ENCODE measurements around the gene GOLGA2. TPM values are rescaled to one million over a fixed set of nuclear protein-coding genes. Genes with fewer than 3 reads are reported as not detected.

GOLGA2 gene
- total and polyA plus RNA-seq, 2 donors (not counting 1 experiment from before 2014, with no cell fraction given): 118 to 126 TPM

DNA sequence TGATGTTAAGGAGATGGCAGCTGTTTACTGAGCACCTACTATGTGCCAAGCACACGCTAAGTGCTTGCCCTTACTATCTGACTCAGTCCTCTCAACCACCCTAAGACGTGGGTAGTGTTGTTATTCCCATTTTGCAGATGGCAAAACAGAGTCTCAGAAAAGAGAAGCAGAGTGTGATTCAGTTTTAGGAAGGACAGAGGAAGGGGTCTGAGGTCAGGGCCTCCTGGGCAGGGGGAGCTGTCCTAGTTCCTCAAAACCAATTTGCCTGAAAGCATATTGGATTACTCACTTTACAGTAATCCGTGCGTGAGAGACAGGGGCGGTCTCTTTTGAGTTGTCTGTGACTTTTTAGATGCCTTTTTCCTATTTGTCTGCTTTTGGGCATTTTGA, 49.4 kb downstream of the GOLGA2 start:
- Histone ChIP-seq H3K4me3 (replicated peaks in 1 of 4; ENCODE audit: control extremely low read depth in 1 of 4, insufficient read depth in 1 of 4, low read depth in 3 of 4, low read length in 4 of 4) (no peak overlapping the region), H4K20me1 (ENCODE audit: control insufficient read depth, extremely low read depth, insufficient read depth, low read length) (no peaks in the 10 kb centered on the region), H3K27ac (ENCODE audit: insufficient read depth, low read length) (no peak overlapping the region), H3K9ac (ENCODE audit: insufficient read depth, low read length) (no peak overlapping the region), H3K36me3 (ENCODE audit: control insufficient read depth, insufficient read depth, low read length) (no peaks in the 10 kb centered on the region), H3K27me3 (ENCODE audit: control insufficient read depth, insufficient read depth, low read length) (no peaks in the 10 kb centered on the region), H3K9me3 (ENCODE audit: control insufficient read depth, insufficient read depth, low read depth, low read length) (no peaks in the 10 kb centered on the region), H2AFZ (ENCODE audit: low read length) (no peak overlapping the region), H3K4me1 (ENCODE audit: control insufficient read depth, extremely low read depth, insufficient read depth, low read length) (no peaks in the 10 kb centered on the region), H3K4me2 (ENCODE audit: extremely low read depth, insufficient read depth, low read length) (no peak overlapping the region), H3K79me2 (ENCODE audit: control insufficient read depth, insufficient read depth, low read length) (no peaks in the 10 kb centered on the region)
- TF ChIP-seq, protein P1, sequence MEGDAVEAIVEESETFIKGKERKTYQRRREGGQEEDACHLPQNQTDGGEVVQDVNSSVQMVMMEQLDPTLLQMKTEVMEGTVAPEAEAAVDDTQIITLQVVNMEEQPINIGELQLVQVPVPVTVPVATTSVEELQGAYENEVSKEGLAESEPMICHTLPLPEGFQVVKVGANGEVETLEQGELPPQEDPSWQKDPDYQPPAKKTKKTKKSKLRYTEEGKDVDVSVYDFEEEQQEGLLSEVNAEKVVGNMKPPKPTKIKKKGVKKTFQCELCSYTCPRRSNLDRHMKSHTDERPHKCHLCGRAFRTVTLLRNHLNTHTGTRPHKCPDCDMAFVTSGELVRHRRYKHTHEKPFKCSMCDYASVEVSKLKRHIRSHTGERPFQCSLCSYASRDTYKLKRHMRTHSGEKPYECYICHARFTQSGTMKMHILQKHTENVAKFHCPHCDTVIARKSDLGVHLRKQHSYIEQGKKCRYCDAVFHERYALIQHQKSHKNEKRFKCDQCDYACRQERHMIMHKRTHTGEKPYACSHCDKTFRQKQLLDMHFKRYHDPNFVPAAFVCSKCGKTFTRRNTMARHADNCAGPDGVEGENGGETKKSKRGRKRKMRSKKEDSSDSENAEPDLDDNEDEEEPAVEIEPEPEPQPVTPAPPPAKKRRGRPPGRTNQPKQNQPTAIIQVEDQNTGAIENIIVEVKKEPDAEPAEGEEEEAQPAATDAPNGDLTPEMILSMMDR (conservative IDR thresholded peaks at IDR 0.05 in 1 of 2, IDR thresholded peaks at IDR 0.05 in 1 of 2; ENCODE audit: low read depth in 1 of 2, low read length in 2 of 2): no peak
- no peak for TF ChIP-seq EZH2 (IDR thresholded peaks at IDR 0.05; ENCODE audit: low read length, missing control alignments)
- no peak for DNase-seq (ENCODE audit: low read depth in 2 of 2)

DNA sequence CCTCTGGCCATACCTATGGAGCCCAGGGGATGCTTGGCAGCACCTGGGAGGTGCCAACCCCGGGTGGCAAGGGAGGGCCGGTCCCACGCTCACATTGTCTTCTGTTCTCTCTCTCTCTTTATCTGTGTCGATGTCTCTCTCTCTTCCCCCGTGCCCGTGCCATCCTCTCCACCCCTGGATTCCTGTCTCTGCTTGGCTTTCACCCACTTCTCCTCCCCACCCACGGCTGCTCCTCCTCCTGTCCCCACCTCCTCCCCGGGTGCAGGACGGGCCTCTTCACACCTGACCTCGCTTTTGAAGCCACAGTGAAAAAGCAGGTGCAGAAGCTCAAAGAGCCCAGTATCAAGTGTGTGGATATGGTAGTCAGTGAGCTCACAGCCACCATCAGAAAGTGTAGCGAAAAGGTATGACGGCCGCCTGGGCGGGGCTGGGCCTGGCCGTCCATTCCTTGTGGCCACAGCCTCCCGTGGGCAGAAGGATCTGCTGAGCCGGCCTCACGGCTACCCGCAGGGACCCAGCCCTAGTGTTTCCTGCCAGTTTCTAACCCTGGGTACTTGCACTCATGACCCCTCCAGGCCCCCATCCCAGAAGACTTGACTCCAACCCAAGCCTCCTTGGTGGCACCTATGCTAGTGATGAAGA, 49.9 kb downstream of the GOLGA2 start:
- Histone ChIP-seq H3K27me3 (ENCODE audit: control insufficient read depth, insufficient read depth, low read length) (no peaks in the 10 kb centered on the region), H3K36me3 (ENCODE audit: control insufficient read depth, insufficient read depth, low read length) (no peaks in the 10 kb centered on the region), H4K20me1 (ENCODE audit: control insufficient read depth, extremely low read depth, insufficient read depth, low read length) (no peaks in the 10 kb centered on the region), H2AFZ (ENCODE audit: low read length) (no peak overlapping the region), H3K9me3 (ENCODE audit: control insufficient read depth, insufficient read depth, low read depth, low read length) (no peaks in the 10 kb centered on the region), H3K4me3 (replicated peaks in 1 of 4; ENCODE audit: control extremely low read depth in 1 of 4, insufficient read depth in 1 of 4, low read depth in 3 of 4, low read length in 4 of 4) (no peak overlapping the region), H3K9ac (ENCODE audit: insufficient read depth, low read length) (no peak overlapping the region), H3K27ac (ENCODE audit: insufficient read depth, low read length) (no peak overlapping the region), H3K4me2 (ENCODE audit: extremely low read depth, insufficient read depth, low read length) (no peak overlapping the region), H3K4me1 (ENCODE audit: control insufficient read depth, extremely low read depth, insufficient read depth, low read length) (no peaks in the 10 kb centered on the region), H3K79me2 (ENCODE audit: control insufficient read depth, insufficient read depth, low read length) (no peaks in the 10 kb centered on the region)
- DNase-seq (ENCODE audit: low read depth in 2 of 2): no peak
- TF ChIP-seq EZH2 (IDR thresholded peaks at IDR 0.05; ENCODE audit: low read length, missing control alignments): no peak
- TF ChIP-seq, protein P1 (conservative IDR thresholded peaks at IDR 0.05 in 1 of 2, IDR thresholded peaks at IDR 0.05 in 1 of 2; ENCODE audit: low read depth in 1 of 2, low read length in 2 of 2): no peak

DNA sequence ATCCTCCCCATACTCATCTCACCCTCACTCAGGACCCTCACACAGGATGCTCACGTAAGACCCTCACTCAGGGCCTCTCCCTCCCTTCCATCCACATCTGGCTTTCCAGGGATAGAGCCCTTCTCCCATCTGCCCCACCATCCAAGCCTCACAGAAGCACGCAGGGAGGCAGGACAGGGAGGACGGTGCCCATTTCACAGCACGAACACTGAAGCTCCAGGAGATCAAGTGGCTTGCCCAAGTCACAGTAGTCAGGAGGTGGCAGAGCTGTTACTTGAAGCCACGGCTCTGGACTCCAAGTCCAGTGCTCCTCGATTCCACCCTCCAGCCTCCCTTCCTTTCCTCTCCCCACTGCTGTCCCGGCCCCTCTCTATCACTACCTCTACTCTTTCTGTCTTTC, 50.9 kb downstream of the GOLGA2 start:
- Histone ChIP-seq H3K9ac (ENCODE audit: insufficient read depth, low read length) (no peak overlapping the region), H3K36me3 (ENCODE audit: control insufficient read depth, insufficient read depth, low read length) (no peaks in the 10 kb centered on the region), H3K4me2 (ENCODE audit: extremely low read depth, insufficient read depth, low read length) (no peak overlapping the region), H3K4me1 (ENCODE audit: control insufficient read depth, extremely low read depth, insufficient read depth, low read length) (no peaks in the 10 kb centered on the region), H3K4me3 (replicated peaks in 1 of 4; ENCODE audit: control extremely low read depth in 1 of 4, insufficient read depth in 1 of 4, low read depth in 3 of 4, low read length in 4 of 4) (no peak overlapping the region), H3K79me2 (ENCODE audit: control insufficient read depth, insufficient read depth, low read length) (no peaks in the 10 kb centered on the region), H2AFZ (ENCODE audit: low read length) (no peak overlapping the region), H3K9me3 (ENCODE audit: control insufficient read depth, insufficient read depth, low read depth, low read length) (no peaks in the 10 kb centered on the region), H3K27ac (ENCODE audit: insufficient read depth, low read length) (no peak overlapping the region), H3K27me3 (ENCODE audit: control insufficient read depth, insufficient read depth, low read length) (no peaks in the 10 kb centered on the region), H4K20me1 (ENCODE audit: control insufficient read depth, extremely low read depth, insufficient read depth, low read length) (no peaks in the 10 kb centered on the region)
- TF ChIP-seq, protein P1 (conservative IDR thresholded peaks at IDR 0.05 in 1 of 2, IDR thresholded peaks at IDR 0.05 in 1 of 2; ENCODE audit: low read depth in 1 of 2, low read length in 2 of 2): no peak
- TF ChIP-seq EZH2 (IDR thresholded peaks at IDR 0.05; ENCODE audit: low read length, missing control alignments): no peak
- no peak for DNase-seq (ENCODE audit: low read depth in 2 of 2)

Measured in fibroblast of lung (primary cell).